HCT116 (cell line): Measurements from ENCODE around the gene BTBD3. TPM values are rescaled to one million over a fixed set of nuclear protein-coding genes. Genes with fewer than 3 reads are reported as not detected.

Source experiments
- ATAC-seq: fragments of 200-7000 bp; cut with Tn5 transposase; 2 replicates; pipeline ENCODE4 v1.9.1; 2020; ENCODE audit warnings: mild to moderate bottlenecking, moderate library complexity
- Bru-seq: library from RNA; stranded (reverse); fragments of 400-500 nt; gene quantifications from one replicate; lab custom pipeline; 2021; lab: Mats Ljungman, UMichigan
- BruChase-seq, 2 experiments: library from RNA; stranded (reverse); fragments of 400-500 nt; gene quantifications; one replicate each; lab custom pipeline; 2021; lab: Mats Ljungman, UMichigan
- BruUV-seq: library from RNA; stranded (reverse); fragments of 400-500 nt; replicated peaks from 2 replicates; lab custom pipeline; 2021; lab: Mats Ljungman, UMichigan
- CTCF ChIA-PET: fragments of 300-600 bp; sonication (Branson Sonifier 250); formaldehyde crosslinking; loops from one replicate; lab custom pipeline; 2021; ENCODE audit warnings: antibody characterized with exemption; lab: Charles Lee
- POLR2A ChIA-PET: fragments of 300-600, 350-600 bp; sonication (Branson Sonifier 250); formaldehyde crosslinking; loops from one replicate; lab custom pipeline; 2021; ENCODE audit warnings: antibody characterized with exemption; lab: Charles Lee
- RAD21 ChIA-PET, 2 experiments: fragments of 300-600 bp; sonication (Branson Sonifier 250); formaldehyde crosslinking; loops; one replicate each; lab custom pipeline; 2023; ENCODE audit warnings: low total read pairs in 2 of 2; ENCODE audit not compliant: uncharacterized antibody in 2 of 2, unreplicated experiment in 2 of 2, low non-redundant PET in 1 of 2; lab: Charles Lee
- DNase-seq: peaks from one replicate; pipeline ENCODE4 v3.0.0-alpha.2; 2010; ENCODE audit warnings: low read depth, low spot score
- H2AFZ ChIP-seq: fragments of 200-600 bp; shearing (Covaris generic), sonication (generic); 2 replicates; pipeline ENCODE4 v1.6.1; 2017; ENCODE audit warnings: low read depth, mixed run types, mixed read lengths, antibody characterized with exemption, low read length; ENCODE audit not compliant: poor library complexity, severe bottlenecking
- H3K27ac ChIP-seq: 2 replicates; pipeline ENCODE4 v1.5.1; 2012; ENCODE audit warnings: low read depth, low read length
- H3K27me3 ChIP-seq: fragments of 200-600 bp; sonication (generic); 2 replicates; pipeline ENCODE4 v1.6.1; 2016; ENCODE audit warnings: mixed run types, low read length, mixed read lengths; ENCODE audit not compliant: insufficient read depth
- H3K36me3 ChIP-seq, 2 experiments: fragments of 200-500 bp in 1 of 2; fragments of 200-600 bp in 1 of 2; sonication (Bioruptor generic) in 1 of 2; sonication (generic) in 1 of 2; 2 replicates each; pipeline versions ENCODE4 v1.5.1 to v1.6.1; 2014 to 2016; ENCODE audit warnings: low read length in 2 of 2, inconsistent platforms in 1 of 2, mixed read lengths in 1 of 2, mixed run types in 1 of 2; ENCODE audit not compliant: insufficient read depth in 2 of 2, control insufficient read depth in 1 of 2
- H3K4me1 ChIP-seq, 2 experiments: fragments of 200-600 bp in 1 of 2; sonication (generic) in 1 of 2; 2 replicates each; pipeline versions ENCODE4 v1.5.1 to v1.6.1; 2012 to 2017; ENCODE audit warnings: low read length in 2 of 2, inconsistent platforms in 1 of 2, mild to moderate bottlenecking in 1 of 2, mixed read lengths in 1 of 2, mixed run types in 1 of 2, moderate library complexity in 1 of 2; ENCODE audit not compliant: insufficient read depth in 2 of 2, control insufficient read depth in 1 of 2
- H3K4me2 ChIP-seq: fragments of 200-600 bp; sonication (generic); 2 replicates; pipeline ENCODE4 v1.6.1; 2017; ENCODE audit warnings: mixed run types, low read length, mixed read lengths
- H3K4me3 ChIP-seq, 2 experiments: fragments of 200-600 bp in 1 of 2; sonication (generic) in 1 of 2; replicated peaks in 1 of 2; 2 replicates each; pipeline ENCODE4 v1.5.1; 2011 to 2016; ENCODE audit warnings: low read length in 2 of 2, control low read depth in 1 of 2, low read depth in 1 of 2, mild to moderate bottlenecking in 1 of 2, mixed read lengths in 1 of 2, mixed run types in 1 of 2
- H3K79me2 ChIP-seq: fragments of 200-600 bp; sonication (generic); 2 replicates; pipeline ENCODE4 v1.6.1; 2017; ENCODE audit warnings: mild to moderate bottlenecking, mixed run types, low read length, moderate library complexity, mixed read lengths; ENCODE audit not compliant: insufficient read depth
- H3K9ac ChIP-seq: fragments of 200-600 bp; sonication (generic); 2 replicates; pipeline ENCODE4 v1.6.1; 2016; ENCODE audit warnings: low read length, mixed read lengths
- H3K9me2 ChIP-seq: fragments of 200-600 bp; sonication (generic), shearing (Covaris generic); 2 replicates; pipeline ENCODE4 v1.6.1; 2017; ENCODE audit warnings: mixed run types, mild to moderate bottlenecking, moderate library complexity; ENCODE audit not compliant: insufficient read depth
- H3K9me3 ChIP-seq, 2 experiments: fragments of 200-500 bp in 1 of 2; fragments of 200-600 bp in 1 of 2; sonication (Bioruptor generic) in 1 of 2; sonication (generic) in 1 of 2; 2 replicates each; pipeline ENCODE4 v1.6.1; 2014 to 2017; ENCODE audit warnings: low read length in 2 of 2, mixed read lengths in 2 of 2, inconsistent platforms in 1 of 2, low read depth in 1 of 2, mild to moderate bottlenecking in 1 of 2, mixed run types in 1 of 2, moderate library complexity in 1 of 2; ENCODE audit not compliant: control insufficient read depth in 1 of 2, insufficient read depth in 1 of 2
- H4K20me1 ChIP-seq: fragments of 200-600 bp; sonication (generic), shearing (Covaris generic); 2 replicates; pipeline ENCODE4 v1.6.1; 2017; ENCODE audit warnings: mixed run types, mild to moderate bottlenecking, moderate library complexity; ENCODE audit not compliant: insufficient read depth
- ATF3 ChIP-seq: IDR thresholded peaks from 2 replicates; pipeline ENCODE4 v1.6.1; 2012
- CEBPB ChIP-seq: IDR thresholded peaks from 2 replicates; pipeline ENCODE4 v1.6.1; 2012; ENCODE audit warnings: low read depth
- CTCF ChIP-seq, 3 experiments: fragments of 200-600 bp in 1 of 3; sonication (generic) in 1 of 3; IDR thresholded peaks in 2 of 3; conservative IDR thresholded peaks in 1 of 3; 2 replicates each; pipeline ENCODE4 v1.5.1; 2012 to 2017; ENCODE audit warnings: low read depth in 2 of 3, low read length in 2 of 3, antibody characterized with exemption in 1 of 3, borderline replicate concordance in 1 of 3, control low read depth in 1 of 3, mild to moderate bottlenecking in 1 of 3, mixed read lengths in 1 of 3, mixed run types in 1 of 3, moderate library complexity in 1 of 3; ENCODE audit not compliant: insufficient read depth in 1 of 3
- EGR1 ChIP-seq: IDR thresholded peaks from 2 replicates; pipeline ENCODE4 v1.6.1; 2012; ENCODE audit warnings: low read depth
- ELF1 ChIP-seq: IDR thresholded peaks from 2 replicates; pipeline ENCODE4 v1.6.1; 2012; ENCODE audit warnings: low read depth, borderline replicate concordance
- EZH2 ChIP-seq: fragments of 200-600 bp; sonication (generic); IDR thresholded peaks from 2 replicates; pipeline ENCODE4 v1.6.1; 2017; ENCODE audit warnings: antibody characterized with exemption, mixed run types
- FOSL1 ChIP-seq: IDR thresholded peaks from 2 replicates; pipeline ENCODE4 v1.6.1; 2012; ENCODE audit warnings: low read depth
- JUND ChIP-seq: IDR thresholded peaks from 2 replicates; pipeline ENCODE4 v1.6.1; 2012
- MAX ChIP-seq: IDR thresholded peaks from 2 replicates; pipeline ENCODE4 v1.6.1; 2012
- POLR2A ChIP-seq: IDR thresholded peaks from 2 replicates; pipeline ENCODE4 v1.7.0; 2011; ENCODE audit warnings: borderline replicate concordance; ENCODE audit not compliant: insufficient read depth, insufficient read length; ENCODE audit errors: extremely low read depth
- POLR2AphosphoS5 ChIP-seq: IDR thresholded peaks from 2 replicates; pipeline ENCODE4 v1.6.1; 2011; ENCODE audit warnings: mild to moderate bottlenecking, low read depth, low read length, moderate library complexity
- REST ChIP-seq: IDR thresholded peaks from 2 replicates; pipeline ENCODE4 v1.6.1; 2012; ENCODE audit warnings: low read depth
- SIN3A ChIP-seq: IDR thresholded peaks from 2 replicates; pipeline ENCODE4 v1.6.1; 2012; ENCODE audit warnings: low read depth
- SP1 ChIP-seq: IDR thresholded peaks from 2 replicates; pipeline ENCODE4 v1.6.1; 2012; ENCODE audit warnings: low read depth
- SRF ChIP-seq: IDR thresholded peaks from 2 replicates; pipeline ENCODE4 v1.6.1; 2012; ENCODE audit warnings: low read depth
- TCF7L2 ChIP-seq: IDR thresholded peaks from 2 replicates; pipeline ENCODE4 v1.7.0; 2011; ENCODE audit warnings: borderline replicate concordance, inconsistent platforms; ENCODE audit not compliant: insufficient read depth, insufficient read length; ENCODE audit errors: extremely low read depth
- YY1 ChIP-seq: IDR thresholded peaks from 2 replicates; pipeline ENCODE4 v1.6.1; 2011; ENCODE audit warnings: low read length, low read depth, moderate library complexity, mild to moderate bottlenecking; ENCODE audit not compliant: insufficient replicate concordance; ENCODE audit errors: extremely low read depth
- ZBTB33 ChIP-seq: IDR thresholded peaks from 2 replicates; pipeline ENCODE4 v1.6.1; 2011; ENCODE audit warnings: mild to moderate bottlenecking, low read length, moderate library complexity; ENCODE audit not compliant: insufficient replicate concordance; ENCODE audit errors: extremely low read depth
- ZNF274 ChIP-seq: fragments of 200-500 bp; sonication (Bioruptor generic); IDR thresholded peaks from 2 replicates; pipeline ENCODE4 v1.6.1; 2014; ENCODE audit warnings: mild to moderate bottlenecking, low read depth, low read length, inconsistent platforms
- intact Hi-C: fragments of 100-400 bp; cut with micrococcal nuclease; formaldehyde crosslinking; loops from 2 replicates; pipeline ENCODE4 v1.10.0; 2022
- long read RNA-seq: library from polyadenylated mRNA; unstranded; transcript quantifications from one replicate; pipeline ENCODE4 v2.0.0, GENCODE V29; 2021; ENCODE audit not compliant: unreplicated experiment
- polyA plus RNA-seq: library from polyadenylated mRNA; unstranded; fragments of >200 nt; gene quantifications from 2 replicates; pipeline ENCODE4 v1.2.1, GENCODE V29; 2012; ENCODE audit warnings: missing spikeins
- total RNA-seq: library from RNA; stranded (reverse); gene quantifications from one replicate; pipeline ENCODE4 v1.2.1, GENCODE V29; 2021; ENCODE audit not compliant: unreplicated experiment

Gene BTBD3
- total RNA-seq: 20.2 TPM
- 9.6 and 12.0 TPM in 2 replicates for polyA plus RNA-seq
- Bru-seq, nascent RNA: percentile 73 among the genes with signal in this experiment
- percentile 79 among the genes with signal in this experiment for BruChase-seq, experiment 1, labeled RNA remaining after a 6-hour chase
- BruChase-seq, experiment 2, labeled RNA remaining after a 2-hour chase: percentile 87 among the genes with signal in this experiment
- long read RNA-seq, full-length matches to known transcripts: 4 of 13 reads
- long read RNA-seq, partial matches to known transcripts: 0 of 13 reads
- long read RNA-seq, other reads (novel, unspliced or antisense): 9 of 13 reads

- Histone ChIP-seq H4K20me1 (no peaks in the 10 kb centered on the region), H3K9me2 (no peaks in the 10 kb centered on the region), H3K4me1 (no peaks in the 10 kb centered on the region), H3K4me2 (no peak within 1 kb of the TSS), H3K27ac (no peak within 1 kb of the TSS), H2AFZ (no peak within 1 kb of the TSS), H3K4me3 (no peak within 1 kb of the TSS), H3K9me3 (no peaks in the 10 kb centered on the region), H3K79me2 (peaks cover 24% of the 10 kb centered on the region), H3K36me3 (no peaks in the 10 kb centered on the region), H3K9ac (no peak within 1 kb of the TSS), H3K27me3 (no peaks in the 10 kb centered on the region)
- ATAC-seq (no peak), DNase-seq (no peak)
- ChIA-PET CTCF (no interaction called here), POLR2A (no interaction called here), RAD21 (no interaction called here)
- intact Hi-C loops: no loop called here
- BruUV-seq: no TSS peak
- no peak for TF ChIP-seq REST
- TF ChIP-seq CTCF (IDR thresholded peaks at IDR 0.05 in 2 of 3, conservative IDR thresholded peaks at IDR 0.05 in 1 of 3; ENCODE audit: borderline replicate concordance in 1 of 3, insufficient read depth in 1 of 3, low read depth in 2 of 3, low read length in 2 of 3): no peak
- no peak for TF ChIP-seq EGR1
- no peak for TF ChIP-seq MAX
- no peak for TF ChIP-seq CEBPB
- TF ChIP-seq YY1: no peak
- no peak for TF ChIP-seq ZBTB33
- no peak for TF ChIP-seq EZH2
- TF ChIP-seq SIN3A: no peak
- no peak for TF ChIP-seq ZNF274
- no peak for TF ChIP-seq FOSL1
- TF ChIP-seq ELF1: no peak
- TF ChIP-seq POLR2A: no peak
- no peak for TF ChIP-seq TCF7L2
- no peak for TF ChIP-seq SRF
- TF ChIP-seq SP1: no peak
- TF ChIP-seq JUND: no peak
- TF ChIP-seq POLR2AphosphoS5: no peak
- no peak for TF ChIP-seq ATF3
- TF ChIP-seq, all 23 proteins: peak for 0
These were observed at the start of gene BTBD3 for GRCh38 chr20:11917663-11918062. Gene BTBD3 (plus strand): TSS chr20:11917893. CDS start chr20:11918276, 383 bp downstream.
